Measurements from ENCODE around the gene ARMC10. TPM values are rescaled to one million over a fixed set of nuclear protein-coding genes. Genes with fewer than 3 reads are reported as not detected.
"Not testable (repeated sequence)": the region's sequence is repeated elsewhere in the genome, so short reads cannot be mapped to it uniquely, and the experiment has no call there.

Gene ARMC10
- total and polyA plus RNA-seq, 2 experiments from 2014 or later: 43.4 to 48.2 TPM

DNA sequence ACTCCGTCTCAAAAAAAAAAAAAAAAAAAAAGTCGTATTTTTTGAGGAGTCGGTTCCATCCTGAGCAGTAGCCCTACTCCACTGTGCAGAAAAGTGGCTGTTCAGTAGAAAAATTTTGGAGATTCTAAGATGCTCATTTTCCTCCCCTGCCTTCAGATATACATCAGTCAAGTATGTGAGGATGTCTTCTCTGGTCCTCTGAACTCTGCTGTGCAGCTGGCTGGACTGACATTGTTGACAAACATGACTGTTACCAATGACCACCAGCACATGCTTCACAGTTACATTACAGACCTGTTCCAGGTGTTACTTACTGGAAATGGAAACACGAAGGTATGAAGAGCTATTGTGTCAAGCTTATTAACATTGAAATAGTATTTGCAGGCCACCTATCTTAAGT is 17.4 kb downstream of the ARMC10 start:
- H3K27me3 ChIP-seq (ENCODE audit: insufficient read depth); H3K4me1 ChIP-seq (ENCODE audit: insufficient read depth); H3K27ac Mint-ChIP-seq; H3K4me1 Mint-ChIP-seq; H3K36me3 ChIP-seq (ENCODE audit: insufficient read depth); H3K79me2 ChIP-seq (replicated peaks; ENCODE audit: insufficient read depth); H3K4me3 Mint-ChIP-seq; H4K20me1 ChIP-seq (replicated peaks; ENCODE audit: insufficient read depth); H3F3A ChIP-seq (replicated peaks; ENCODE audit: low read depth); H3K27me3 Mint-ChIP-seq (ENCODE audit: insufficient read depth, low read depth, poor library complexity); ATAC-seq; H3K9me3 Mint-ChIP-seq; H3K4me3 ChIP-seq; H3K27ac ChIP-seq (ENCODE audit: low read depth); H3K4me2 ChIP-seq; DNase-seq (ENCODE audit: low spot score); H3K9me2 ChIP-seq (ENCODE audit: insufficient read depth); H2AFZ ChIP-seq: not testable (repeated sequence)
- peaks cover 45% of the 10 kb centered on the region for H3K36me3 Mint-ChIP-seq (ENCODE audit: low read depth)

DNA sequence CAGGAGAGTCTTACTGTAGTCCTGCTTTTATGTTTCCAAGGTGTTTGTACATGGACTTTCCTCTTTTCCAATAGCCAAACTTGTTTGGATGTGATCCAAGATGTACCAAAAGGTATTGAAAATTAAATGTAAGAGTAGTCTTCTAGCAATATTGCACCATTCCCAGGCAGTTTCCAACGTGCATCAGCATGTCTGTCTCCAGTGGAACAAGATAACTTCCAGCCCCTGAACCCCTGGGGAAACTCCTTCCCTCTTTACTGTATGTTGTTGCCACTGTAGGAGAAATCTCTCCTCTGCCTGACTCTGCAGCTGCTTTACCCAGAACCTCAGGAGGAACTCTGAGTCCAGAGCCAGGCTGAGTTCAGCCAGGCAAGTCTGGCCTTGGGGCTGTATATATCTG is 18.5 kb downstream of the ARMC10 start:
- H3K27ac ChIP-seq (ENCODE audit: low read depth): no peak overlapping the region
- H3K4me1 ChIP-seq (ENCODE audit: insufficient read depth): no peaks in the 10 kb centered on the region
- DNase-seq (ENCODE audit: low spot score) (no peak), ATAC-seq (no peak)
- H3K9me2 ChIP-seq (ENCODE audit: insufficient read depth): 0 out of 2 replicates have a peak, but pooled peaks cover 2% of the 10 kb centered on the region
- H4K20me1 ChIP-seq (replicated peaks; ENCODE audit: insufficient read depth): no peaks in the 10 kb centered on the region
- peaks cover 7% of the 10 kb centered on the region; the same call in 1 of the 2 replicates for H3K36me3 ChIP-seq (ENCODE audit: insufficient read depth)
- Mint-ChIP-seq H3K27me3 (ENCODE audit: insufficient read depth, low read depth, poor library complexity) (no peaks in the 10 kb centered on the region), H3K27ac (no peak overlapping the region), H3K9me3 (no peaks in the 10 kb centered on the region), H3K4me1 (no peaks in the 10 kb centered on the region), H3K4me3 (no peak overlapping the region), H3K36me3 (ENCODE audit: low read depth) (peaks cover 38% of the 10 kb centered on the region)
- H3F3A ChIP-seq (replicated peaks; ENCODE audit: low read depth): no peaks in the 10 kb centered on the region
- no peak overlapping the region for H3K4me3 ChIP-seq
- no peak for TF ChIP-seq REST (IDR thresholded peaks at IDR 0.05; ENCODE audit: unreplicated experiment)
- no peak for TF ChIP-seq CREB1 (CRISPR knock-in tag; IDR thresholded peaks at IDR 0.05; ENCODE audit: low read depth)
- TF ChIP-seq EZH2phosphoT487 (IDR thresholded peaks at IDR 0.05; ENCODE audit: unreplicated experiment): no peak
- TF ChIP-seq ZNF462 (CRISPR knock-in tag; IDR thresholded peaks at IDR 0.05): no peak
- TF ChIP-seq ZNF331 (CRISPR knock-in tag; IDR thresholded peaks at IDR 0.05; ENCODE audit: low read depth): no peak
- no peak for TF ChIP-seq NANOG (IDR thresholded peaks at IDR 0.05; ENCODE audit: borderline replicate concordance)
- TF ChIP-seq ZNF114 (CRISPR knock-in tag; IDR thresholded peaks at IDR 0.05): no peak
- TF ChIP-seq STAT1 (IDR thresholded peaks at IDR 0.05; ENCODE audit: unreplicated experiment): no peak
- TF ChIP-seq JUNB (IDR thresholded peaks at IDR 0.05; ENCODE audit: unreplicated experiment): no peak
- H3K27me3 ChIP-seq (ENCODE audit: insufficient read depth): no peaks in the 10 kb centered on the region
- H2AFZ ChIP-seq: no peak overlapping the region
- no peak overlapping the region for H3K4me2 ChIP-seq
- no peaks in the 10 kb centered on the region for H3K79me2 ChIP-seq (replicated peaks; ENCODE audit: insufficient read depth)
